G401 (cell line): ENCODE data around the gene HAGHL. TPM values are rescaled to one million over a fixed set of nuclear protein-coding genes. Genes with fewer than 3 reads are reported as not detected.

ENCODE experiments used
- DNase-seq: peaks from one replicate; pipeline ENCODE4 v3.0.0-alpha.2; 2015; ENCODE audit warnings: low spot score
- in situ Hi-C: cut with HindIII; loops from 2 replicates; pipeline ENCODE4 v1.10.0; 2016; ENCODE audit warnings: low sequenced_read_pairs, mixed read lengths
- total RNA-seq: library from RNA; depleted of rRNA; stranded (reverse); fragments of >200 nt; shearing (Covaris generic); gene quantifications from 2 replicates; pipeline ENCODE4 v1.2.3, GENCODE V29; 2014

The HAGHL gene
- total RNA-seq, 1 experiment from 2014 or later, result 42.3 TPM

DNA sequence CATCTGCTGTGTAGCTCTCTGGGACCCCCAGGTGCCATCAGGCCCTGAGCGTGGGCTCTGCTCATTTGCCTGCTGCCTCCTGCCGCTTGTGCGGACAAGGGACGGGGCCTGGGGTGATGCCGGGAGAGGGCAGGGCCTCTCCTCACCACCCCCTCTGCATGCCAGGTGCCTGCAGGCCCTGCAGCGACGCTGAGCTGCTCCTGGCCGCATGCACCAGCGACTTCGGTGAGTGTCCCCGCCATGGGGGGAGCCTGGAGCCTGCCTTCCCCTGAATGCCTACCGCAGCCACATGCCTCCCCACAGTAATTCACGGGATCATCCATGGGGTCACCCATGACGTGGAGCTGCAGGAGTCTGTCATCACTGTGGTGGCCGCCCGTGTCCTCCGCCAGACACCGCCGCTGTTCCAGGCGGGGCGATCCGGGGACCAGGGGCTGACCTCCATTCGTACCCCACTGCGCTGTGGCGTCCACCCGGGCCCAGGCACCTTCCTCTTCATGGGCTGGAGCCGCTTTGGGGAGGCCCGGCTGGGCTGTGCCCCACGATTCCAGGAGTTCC lies 10.1 kb upstream of the HAGHL start:
- in situ Hi-C loops, result loop anchor here (10.0 to 25.0 kb wide), 2 partner anchors 145 to 258 kb away; partner anchors contain the start of gene LMF1

DNA sequence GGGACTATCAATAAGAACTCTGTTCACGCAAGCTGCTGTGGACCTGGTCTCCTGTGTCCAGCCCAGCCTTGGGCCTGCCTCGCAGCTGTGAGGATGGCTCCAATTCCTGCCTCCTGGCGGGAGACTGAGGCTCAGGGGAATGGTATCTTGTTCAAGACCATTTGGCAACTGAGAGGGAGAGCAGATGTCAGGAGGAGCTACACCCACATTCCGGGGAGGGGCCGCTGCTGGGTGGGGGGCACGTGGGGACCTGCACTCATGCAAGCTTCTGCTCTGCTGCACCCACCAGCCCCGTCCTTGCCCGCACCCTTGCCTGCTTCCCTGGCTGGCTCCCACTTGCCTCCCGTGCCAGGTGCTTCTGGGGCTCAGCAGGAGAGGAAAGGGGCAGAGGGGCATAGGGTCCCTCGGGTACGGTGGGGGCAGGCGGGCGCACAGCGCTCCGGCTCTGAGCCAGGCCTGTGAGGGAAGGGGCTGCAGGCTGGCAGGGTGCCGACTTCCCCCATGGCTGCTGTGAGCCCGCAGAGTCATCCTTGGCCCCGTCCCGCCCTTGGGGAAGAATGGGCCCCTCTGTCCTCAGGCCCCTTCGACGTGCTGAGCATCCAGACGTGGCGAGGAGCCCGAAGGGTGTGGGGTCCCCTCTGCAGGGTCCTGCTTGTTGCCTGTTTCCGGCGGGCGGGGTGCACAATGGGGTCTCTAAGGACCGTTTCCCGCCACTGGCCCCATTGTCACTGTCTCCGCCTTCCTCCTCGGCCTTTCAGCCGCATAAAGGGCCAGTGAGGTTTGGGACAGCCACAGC lies 9.3 kb upstream of the HAGHL start:
- DNase-seq, result no peak
- in situ Hi-C loops, result loop anchor here (10.0 to 25.0 kb wide), 2 partner anchors 145 to 257 kb away; partner anchors contain the start of gene LMF1

More for the DNA sequence above, 10.1 kb upstream of the HAGHL start:
- no peak for DNase-seq

DNA sequence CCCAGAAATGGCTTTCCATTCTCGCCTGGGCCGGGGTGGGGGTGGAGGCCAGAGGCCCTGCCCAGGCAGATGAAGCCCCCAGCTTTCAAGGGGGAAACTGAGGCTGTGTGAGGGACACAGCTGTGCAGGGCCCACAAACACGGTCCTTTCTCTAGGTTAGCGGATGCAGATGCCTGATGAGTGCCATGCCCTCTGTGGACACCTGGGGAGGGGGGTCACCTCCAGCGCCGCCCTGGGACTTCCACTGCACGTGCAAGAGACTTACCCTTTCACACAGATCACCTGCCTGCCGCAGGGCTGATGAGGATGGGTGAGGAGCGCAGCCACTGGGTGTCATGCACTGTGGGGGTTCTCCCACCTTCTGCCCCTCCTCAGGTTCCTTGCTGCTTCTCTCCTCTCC lies 8.5 kb upstream of the HAGHL start:
- no peak for DNase-seq
- in situ Hi-C loops, result loop anchor here (10.0 to 25.0 kb wide), 2 partner anchors 144 to 256 kb away; partner anchors contain the start of gene LMF1

DNA sequence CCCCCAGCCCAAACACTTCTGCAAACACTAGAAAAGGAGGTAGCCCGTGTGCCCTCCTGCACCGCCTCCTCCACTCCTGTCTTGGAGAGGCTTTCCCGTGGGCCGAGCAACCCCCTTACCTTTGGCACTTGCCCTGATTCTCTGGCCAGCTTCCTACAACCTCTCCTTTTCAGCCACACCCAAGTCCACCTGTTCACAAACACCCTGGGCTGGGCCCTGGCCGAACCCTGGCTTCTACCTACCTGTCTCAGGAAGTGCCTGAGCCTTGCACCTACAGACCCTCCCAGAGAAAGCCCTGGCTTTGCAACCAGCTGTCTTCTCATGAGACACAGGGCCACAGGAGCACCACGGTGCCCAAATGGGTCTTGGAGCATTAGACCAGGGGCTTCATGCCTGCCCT lies 8.0 kb upstream of the HAGHL start:
- in situ Hi-C loops, result loop anchor here (10.0 to 25.0 kb wide), 2 partner anchors 143 to 256 kb away; partner anchors contain the start of gene LMF1
- DNase-seq, result no peak

DNA sequence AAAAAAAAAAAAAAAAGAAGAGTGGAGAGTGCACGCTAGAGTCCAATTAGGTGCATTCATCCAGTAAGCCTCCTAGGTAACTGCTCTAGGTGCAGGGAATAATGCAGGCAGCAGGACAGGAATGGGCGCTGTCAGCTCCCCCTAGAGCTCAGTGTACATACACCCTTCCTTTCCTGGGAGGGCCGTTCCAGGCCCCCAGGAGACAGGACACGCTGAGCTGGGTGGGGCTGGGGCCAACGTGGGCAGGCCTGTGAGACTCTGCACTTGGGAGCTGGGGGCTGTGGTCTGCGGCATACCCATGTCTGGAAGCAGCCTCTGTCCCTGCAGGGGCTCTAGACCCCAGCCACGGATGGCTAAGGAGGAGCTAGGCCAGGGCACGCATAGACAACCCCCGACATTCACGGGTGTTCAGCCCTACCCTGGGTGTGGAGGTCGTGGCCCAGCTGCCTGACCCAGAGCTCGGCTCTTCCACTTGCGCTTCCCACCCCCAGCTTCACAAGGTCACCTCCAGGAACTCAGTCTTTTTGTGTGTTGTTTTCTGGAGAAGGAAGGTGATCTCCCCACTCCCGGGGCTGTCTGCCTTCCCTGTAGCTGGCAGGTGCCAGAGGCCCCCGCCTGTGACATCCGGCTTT lies 7.0 kb upstream of the HAGHL start:
- in situ Hi-C loops, result loop anchor here (10.0 to 25.0 kb wide), 2 partner anchors 142 to 255 kb away; partner anchors contain the start of gene LMF1
- DNase-seq, result no peak

DNA sequence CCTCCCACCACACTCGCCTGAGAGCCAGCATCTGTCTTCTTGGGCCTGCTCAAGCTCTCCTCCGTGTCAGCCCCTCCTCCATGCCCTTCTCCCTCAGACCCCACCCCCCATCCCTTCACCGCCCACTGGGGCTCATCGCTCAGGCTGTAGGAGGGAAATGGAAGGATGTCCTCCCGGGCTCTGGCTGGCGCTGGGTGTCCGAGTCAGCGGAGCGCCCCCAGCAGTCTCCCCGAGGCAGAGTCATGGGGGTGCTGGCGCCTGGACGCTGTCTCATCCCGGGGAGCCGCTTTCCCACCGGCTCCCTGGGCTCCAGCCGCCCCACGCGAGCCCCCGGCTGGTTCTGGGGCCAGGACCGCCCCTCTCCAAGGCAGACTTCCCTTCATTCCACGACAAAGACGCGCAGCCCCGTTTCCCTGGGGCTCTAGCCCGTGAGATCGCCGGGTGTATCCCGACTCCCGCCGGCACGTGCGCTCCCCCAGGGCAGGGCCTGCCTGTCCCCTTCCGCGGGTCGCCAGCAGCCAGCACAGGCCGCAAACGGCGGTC lies 6.4 kb upstream of the HAGHL start:
- DNase-seq, result peak; percentile 77
- in situ Hi-C loops, result loop anchor here (25.0 kb wide), 1 partner anchor 142 kb away; no protein-coding TSS in a partner anchor

DNA sequence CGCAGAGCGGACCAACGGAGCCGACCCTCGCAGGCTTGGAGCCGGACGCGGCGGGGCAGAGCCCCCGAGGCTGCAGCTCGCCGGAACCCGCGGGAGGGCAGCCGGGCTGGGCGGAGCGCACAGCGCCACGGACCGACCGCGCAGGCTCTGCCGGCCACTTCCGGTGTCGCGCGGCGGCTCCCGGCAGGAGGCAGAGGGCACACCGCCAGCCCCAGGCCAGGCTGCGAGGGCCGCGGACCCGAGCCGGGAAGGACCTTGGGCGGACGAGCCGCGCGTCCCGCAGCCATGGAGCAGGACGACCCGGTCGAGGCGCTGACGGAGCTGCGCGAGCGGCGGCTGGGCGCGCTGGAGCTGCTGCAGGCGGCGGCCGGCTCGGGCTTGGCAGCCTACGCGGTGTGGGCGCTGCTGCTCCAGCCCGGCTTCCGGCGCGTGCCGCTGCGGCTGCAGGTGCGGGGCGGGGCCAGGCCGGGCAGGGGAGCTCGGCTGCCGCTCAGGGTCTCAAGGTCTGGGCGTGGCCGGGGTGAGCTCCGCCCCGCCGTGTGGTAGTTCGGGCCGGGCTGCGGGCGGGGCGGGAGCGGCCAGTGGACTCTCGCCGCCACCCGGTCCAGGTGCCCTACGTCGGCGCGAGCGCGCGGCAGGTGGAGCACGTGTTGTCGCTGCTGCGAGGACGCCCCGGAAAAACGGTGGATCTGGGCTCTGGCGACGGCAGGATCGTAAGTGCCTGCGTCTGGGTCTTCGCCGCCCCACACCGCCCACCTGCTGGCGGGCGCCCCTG lies 5.7 kb upstream of the HAGHL start, which contains the start of gene ANTKMT:
Gene ANTKMT (plus strand): TSS at position 157 of the 775 bp plus-strand sequence. CDS start 129 bp downstream, at position 286.
- DNase-seq, result peak; percentile 81
- in situ Hi-C loops, result loop anchor here (25.0 kb wide), 1 partner anchor 141 kb away; no protein-coding TSS in a partner anchor

DNA sequence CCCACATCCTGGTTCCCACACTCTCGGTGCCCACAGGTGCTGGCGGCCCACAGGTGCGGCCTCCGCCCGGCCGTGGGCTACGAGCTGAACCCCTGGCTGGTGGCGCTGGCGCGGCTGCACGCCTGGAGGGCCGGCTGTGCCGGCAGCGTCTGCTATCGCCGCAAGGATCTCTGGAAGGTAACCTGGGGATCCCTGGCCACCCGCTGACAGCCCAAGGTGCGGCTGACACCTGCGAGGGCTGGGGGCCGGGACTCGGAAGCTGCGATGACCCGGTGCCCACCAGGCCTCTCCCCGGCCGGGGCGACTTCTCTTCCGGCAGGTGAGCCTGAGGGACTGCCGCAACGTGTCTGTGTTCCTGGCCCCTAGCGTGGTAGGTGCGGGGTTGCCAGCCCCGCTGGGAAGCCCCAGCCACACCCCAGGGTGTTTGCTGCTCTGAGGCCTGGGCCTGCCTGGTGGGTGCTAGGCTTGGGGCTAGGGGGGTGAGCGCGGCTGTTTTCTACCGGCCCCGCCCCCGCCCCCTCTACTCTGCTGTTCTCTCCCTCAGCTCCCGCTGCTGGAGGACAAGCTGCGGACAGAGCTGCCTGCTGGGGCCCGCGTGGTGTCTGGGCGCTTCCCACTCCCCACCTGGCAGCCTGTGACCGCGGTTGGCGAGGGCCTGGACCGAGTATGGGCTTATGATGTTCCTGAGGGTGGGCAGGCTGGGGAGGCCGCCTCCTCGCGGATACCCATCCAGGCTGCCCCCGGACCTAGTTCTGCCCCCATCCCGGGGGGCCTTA lies 5.0 kb upstream of the HAGHL start:
- in situ Hi-C loops, result loop anchor here (25.0 kb wide), 1 partner anchor 140 kb away; no protein-coding TSS in a partner anchor
- peak; percentile 3 for DNase-seq

DNA sequence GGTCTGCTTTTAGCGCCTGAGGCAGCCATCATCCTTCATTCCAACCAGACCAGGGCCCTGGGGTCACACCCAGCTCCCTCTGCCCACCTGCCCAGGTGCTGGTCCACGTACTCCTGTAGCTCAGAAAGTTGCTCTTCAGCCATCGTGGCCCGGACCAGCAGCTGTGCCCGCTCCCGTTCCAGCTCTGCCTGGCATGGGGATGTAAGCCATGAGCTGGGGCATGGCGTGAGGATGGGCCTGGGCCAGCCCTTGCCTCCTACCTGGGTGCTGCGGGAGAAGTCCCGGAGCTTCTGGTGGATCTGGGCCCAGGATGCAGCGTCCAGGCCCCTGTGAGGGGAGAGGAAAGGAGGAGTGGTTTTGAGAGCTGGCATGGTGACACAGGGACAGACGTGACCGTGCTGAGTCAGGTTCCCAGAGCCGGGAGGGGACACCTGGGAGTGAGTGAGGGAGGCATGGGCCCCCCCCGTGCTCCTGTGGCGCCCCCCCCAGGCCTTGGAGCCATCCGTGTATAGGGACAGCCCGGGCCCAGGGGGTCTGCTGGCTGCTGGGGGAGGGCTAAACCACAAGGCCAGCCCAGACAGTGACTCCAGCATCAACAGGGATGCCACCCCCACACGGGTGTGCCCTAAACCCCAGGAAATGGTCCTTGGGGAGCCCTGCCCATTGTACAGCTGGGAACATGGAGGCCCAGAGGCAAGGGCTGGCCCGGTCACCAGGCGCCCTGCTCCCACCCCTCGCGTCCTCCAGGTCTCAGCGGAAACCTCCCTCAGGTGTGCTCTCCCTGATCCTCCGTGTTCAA lies 3.9 kb upstream of the HAGHL start:
- in situ Hi-C loops, result loop anchor here (25.0 kb wide), 1 partner anchor 139 kb away; no protein-coding TSS in a partner anchor
- peak; percentile 19 for DNase-seq

DNA sequence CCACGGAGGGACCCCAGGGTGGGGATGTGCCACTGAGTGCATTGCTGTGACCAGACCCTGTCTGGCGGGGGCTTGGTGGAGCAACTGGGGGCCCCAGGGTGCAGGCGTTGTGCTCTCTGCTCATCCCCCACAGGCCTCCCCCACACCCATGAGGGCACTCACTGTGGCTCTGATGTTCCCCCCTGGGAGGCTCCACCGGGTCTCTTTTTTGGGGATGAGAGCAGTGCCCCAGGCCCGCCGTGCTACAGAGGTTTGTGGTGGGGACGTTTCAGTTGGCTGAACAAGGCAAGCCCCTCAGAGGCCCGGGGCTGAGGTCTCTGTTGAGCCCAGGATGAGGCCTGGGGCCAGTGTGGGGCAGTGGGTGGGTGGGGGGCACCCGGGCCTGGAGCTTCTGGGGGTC lies 3.2 kb upstream of the HAGHL start:
- DNase-seq, result no peak
- in situ Hi-C loops, result loop anchor here (25.0 kb wide), 1 partner anchor 139 kb away; no protein-coding TSS in a partner anchor

DNA sequence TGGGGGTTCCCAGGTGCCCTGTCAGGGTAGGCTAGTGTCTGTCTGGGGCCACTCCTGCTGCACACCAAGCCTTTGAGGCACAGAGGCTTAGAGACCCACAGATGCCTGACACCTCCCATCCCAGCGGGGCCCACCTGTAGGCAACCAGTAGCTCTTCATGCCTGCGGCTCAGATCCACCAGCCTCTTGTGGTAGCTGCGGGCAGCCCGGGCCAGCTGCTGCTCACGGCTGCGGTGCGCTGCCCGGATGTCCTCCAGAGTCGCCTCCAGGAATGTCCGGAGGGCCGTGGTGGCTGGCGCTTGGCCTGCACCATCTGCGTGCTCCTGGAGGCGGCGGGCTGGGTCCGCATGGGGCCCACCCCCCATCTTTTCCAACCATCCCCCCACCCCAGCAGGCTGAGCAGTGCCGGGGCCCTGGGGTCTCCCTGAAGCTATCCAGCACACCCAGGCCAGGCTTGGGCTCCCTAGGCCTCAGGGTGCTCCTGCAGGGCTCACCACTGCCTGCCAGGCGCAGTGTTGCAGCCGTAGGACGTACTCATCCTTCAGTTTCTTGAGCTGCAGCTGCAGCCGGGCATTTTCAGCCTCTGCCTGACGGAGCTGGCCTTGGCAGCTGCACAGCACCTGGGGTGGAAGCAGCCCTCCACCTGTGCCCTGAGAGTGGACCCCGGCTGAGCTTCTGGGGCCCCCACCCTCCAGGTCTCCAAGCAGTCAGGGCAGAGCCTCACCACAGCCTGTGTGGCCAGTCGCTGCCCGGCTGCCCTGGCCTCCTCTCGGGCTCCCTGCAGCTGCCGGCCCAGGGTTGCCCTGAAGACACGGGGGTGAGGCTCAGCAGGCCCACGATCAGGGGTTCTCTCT lies 2.5 kb upstream of the HAGHL start:
- in situ Hi-C loops, result loop anchor here (25.0 kb wide), 1 partner anchor 138 kb away; no protein-coding TSS in a partner anchor
- DNase-seq, result peak; percentile 29

DNA sequence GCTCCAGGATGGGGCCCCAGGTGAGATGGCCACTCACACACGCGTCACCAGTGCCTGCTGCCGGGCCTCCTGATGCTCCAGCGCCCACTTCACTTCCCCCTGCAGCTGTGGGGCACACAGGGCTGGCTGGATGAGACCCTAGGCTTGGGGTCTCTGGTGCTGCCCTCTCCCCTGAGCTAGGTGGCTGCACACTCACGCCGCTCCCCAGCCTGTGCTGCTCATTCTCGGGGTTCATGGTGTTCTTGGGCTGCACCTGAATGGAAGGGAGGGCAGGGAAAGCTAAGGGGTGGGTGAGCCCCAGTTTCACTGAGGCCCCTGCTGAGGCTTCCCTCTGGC lies 1.9 kb upstream of the HAGHL start:
- DNase-seq, result no peak
- in situ Hi-C loops, result no loop called here

DNA sequence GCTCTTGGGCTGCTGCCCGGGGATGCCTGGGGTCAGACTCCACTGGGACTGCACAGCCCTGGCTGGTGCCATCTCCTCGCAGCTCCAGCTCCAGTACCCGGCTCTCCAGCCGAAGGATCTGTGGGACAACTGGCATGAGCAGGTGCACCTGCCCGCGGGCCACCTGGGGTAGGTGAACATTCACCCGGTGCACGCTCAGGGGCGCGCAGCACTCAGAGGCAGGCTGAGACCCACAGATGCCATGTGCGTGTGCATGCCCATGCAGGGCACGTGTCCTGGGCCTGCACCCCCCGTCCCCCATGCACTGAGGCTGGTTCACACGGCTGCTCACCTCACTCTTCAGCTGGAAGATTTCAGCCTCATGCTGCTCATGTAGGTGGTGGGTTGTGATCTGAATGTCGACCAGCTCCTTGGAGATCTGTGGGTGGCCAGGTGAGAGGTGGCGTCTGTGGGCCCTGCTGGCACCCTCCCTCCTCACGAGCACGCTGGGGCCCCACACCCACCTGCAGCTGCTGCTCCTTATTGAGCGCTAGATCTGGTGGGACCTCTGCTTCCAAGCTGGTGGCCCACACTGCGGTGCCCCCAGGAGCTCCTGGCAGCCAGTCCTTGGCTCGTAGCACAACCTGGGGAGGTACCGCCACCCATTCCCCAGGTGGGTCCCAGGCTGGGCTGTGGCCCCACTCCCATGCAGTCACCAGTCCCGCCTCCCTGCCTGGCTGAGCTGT lies 1.3 kb upstream of the HAGHL start:
- in situ Hi-C loops, result no loop called here
- DNase-seq, result no peak

DNA sequence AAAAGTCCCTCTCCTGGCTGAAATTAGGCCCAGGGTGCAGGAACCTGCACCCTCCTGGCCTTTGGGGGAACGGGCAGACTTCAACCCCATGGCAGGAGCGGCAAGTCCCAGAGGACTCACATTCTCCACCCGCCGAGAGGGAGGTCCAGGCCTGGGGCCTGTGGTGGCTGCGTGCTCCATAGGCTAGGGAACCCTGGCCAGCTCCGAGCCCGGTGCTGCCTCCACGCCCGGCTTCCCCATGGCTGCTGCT lies 793 bp upstream of the HAGHL start:
- no peak for DNase-seq
- in situ Hi-C loops, result no loop called here

DNA sequence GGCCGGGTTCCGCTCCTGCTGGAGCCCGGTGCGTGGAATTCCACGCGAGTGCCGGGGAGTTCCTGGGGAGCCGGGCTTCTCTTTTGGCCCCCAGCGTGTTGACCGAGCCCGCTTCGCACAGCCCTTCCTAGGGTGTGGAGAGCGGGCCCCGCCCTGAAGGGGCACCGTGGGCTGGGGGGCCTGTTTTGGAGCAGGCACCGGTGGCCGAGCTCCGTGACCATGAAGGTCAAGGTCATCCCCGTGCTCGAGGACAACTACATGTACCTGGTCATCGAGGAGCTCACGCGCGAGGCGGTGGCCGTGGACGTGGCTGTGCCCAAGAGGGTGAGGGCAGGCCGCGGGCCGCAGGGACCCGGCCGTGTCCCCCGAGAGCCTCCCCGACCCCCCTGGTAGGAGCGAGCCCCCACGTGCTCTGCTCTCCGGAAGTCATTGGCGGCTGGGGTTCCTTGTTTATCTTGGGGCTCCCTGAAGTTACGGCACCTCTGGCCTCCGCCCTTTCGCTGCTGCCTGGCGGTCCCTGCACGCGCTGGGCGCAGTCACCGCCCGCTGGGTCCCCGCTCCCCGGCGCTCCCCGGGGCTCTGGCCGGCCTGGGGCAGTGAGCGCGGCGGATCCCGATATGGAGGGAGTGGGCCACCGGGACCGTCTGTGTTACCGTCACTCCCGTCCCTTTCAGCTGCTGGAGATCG lies 528 bp downstream of the HAGHL start:
- DNase-seq, result no peak
- in situ Hi-C loops, result no loop called here
